ENCODE data around the gene CLTB. TPM values are rescaled to one million over a fixed set of nuclear protein-coding genes. Genes with fewer than 3 reads are reported as not detected.
A peak's percentile ranks its signal among the peaks of the same experiment; 100 is the strongest.

CLTB gene
- total RNA-seq, 1 experiment from 2014 or later, result 354 TPM

DNA sequence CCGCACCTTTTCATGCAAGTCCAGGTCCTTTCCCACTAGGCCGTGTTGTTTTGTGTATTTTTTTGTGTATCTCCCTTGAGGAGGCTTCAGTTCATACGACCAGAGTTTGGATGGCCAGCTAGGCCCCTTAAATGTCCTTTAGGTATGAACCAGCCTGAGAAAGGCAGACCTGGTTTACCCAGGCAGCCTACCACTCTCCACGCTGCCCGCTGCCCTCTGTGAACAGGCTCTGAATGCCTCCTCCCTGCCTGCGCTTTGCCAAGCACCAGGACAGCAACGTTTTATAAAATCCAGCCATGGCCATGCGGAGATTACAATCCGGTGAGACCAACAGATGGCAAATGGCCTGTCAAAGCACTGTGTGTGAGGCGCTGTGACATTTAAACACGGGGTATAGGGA is 626 bp upstream of the CLTB start:
- H4K20me1 ChIP-seq (ENCODE audit: low read length), result peaks cover 10% of the 10 kb centered on the region; the same call in 1 of the 2 replicates
- ATAC-seq (no peak), DNase-seq (no peak)
- peaks cover 42% of the 10 kb centered on the region for H3K79me2 ChIP-seq (ENCODE audit: low read length)
- H3K9me2 ChIP-seq (replicated peaks; ENCODE audit: low read length), result no peaks in the 10 kb centered on the region
- no peak for TF ChIP-seq EZH2 (IDR thresholded peaks at IDR 0.05; ENCODE audit: low read length, unreplicated experiment)
- TF ChIP-seq, protein P1, sequence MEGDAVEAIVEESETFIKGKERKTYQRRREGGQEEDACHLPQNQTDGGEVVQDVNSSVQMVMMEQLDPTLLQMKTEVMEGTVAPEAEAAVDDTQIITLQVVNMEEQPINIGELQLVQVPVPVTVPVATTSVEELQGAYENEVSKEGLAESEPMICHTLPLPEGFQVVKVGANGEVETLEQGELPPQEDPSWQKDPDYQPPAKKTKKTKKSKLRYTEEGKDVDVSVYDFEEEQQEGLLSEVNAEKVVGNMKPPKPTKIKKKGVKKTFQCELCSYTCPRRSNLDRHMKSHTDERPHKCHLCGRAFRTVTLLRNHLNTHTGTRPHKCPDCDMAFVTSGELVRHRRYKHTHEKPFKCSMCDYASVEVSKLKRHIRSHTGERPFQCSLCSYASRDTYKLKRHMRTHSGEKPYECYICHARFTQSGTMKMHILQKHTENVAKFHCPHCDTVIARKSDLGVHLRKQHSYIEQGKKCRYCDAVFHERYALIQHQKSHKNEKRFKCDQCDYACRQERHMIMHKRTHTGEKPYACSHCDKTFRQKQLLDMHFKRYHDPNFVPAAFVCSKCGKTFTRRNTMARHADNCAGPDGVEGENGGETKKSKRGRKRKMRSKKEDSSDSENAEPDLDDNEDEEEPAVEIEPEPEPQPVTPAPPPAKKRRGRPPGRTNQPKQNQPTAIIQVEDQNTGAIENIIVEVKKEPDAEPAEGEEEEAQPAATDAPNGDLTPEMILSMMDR (conservative IDR thresholded peaks at IDR 0.05; ENCODE audit: low read depth, low read length), result no peak
- no peak for TF ChIP-seq EZH2phosphoT487 (IDR thresholded peaks at IDR 0.05; ENCODE audit: borderline replicate concordance, low read length)
- peak overlapping the region; percentile 74 for H3K4me2 ChIP-seq (ENCODE audit: low read length)
- BruUV-seq (replicated peaks), result no TSS peak
- H3K9me3 ChIP-seq (ENCODE audit: low read length), result no peaks in the 10 kb centered on the region
- intact Hi-C loops (cut with micrococcal nuclease), result loop anchor here (1.0 to 2.0 kb wide), 4 partner anchors 31 to 154 kb away; partner anchors contain the start of genes FAF2 and RNF44
- peak overlapping the region; percentile 38; the same call in 1 of the 2 replicates for H3K4me3 ChIP-seq (ENCODE audit: low read length)
- ChIA-PET POLR2A (ENCODE audit: unreplicated experiment) (no interaction called here), CTCF (interaction anchor here (0.6 to 1.7 kb wide), 5 partner anchors 11 to 153 kb away, joined by 3 to 14 read pairs (median 7); partner anchors contain the start of gene FAF2)
- peaks cover 52% of the 10 kb centered on the region for H3K4me1 ChIP-seq (ENCODE audit: insufficient read depth, low read length)
- H3K36me3 ChIP-seq (ENCODE audit: low read depth, low read length), result no peaks in the 10 kb centered on the region
- 0 out of 2 replicates have a peak overlapping the region, but pooled peaks have one; percentile 8 for H3K27ac ChIP-seq (ENCODE audit: low read length)
- no peaks in the 10 kb centered on the region for H3K27me3 ChIP-seq (ENCODE audit: low read length)
- H2AFZ ChIP-seq (ENCODE audit: low read length), result peak overlapping the region; percentile 67
- no peaks in the 10 kb centered on the region for H3F3A ChIP-seq (ENCODE audit: low read length, unreplicated experiment)
- 0 out of 2 replicates have a peak overlapping the region, but pooled peaks have one; percentile 19 for H3K9ac ChIP-seq (ENCODE audit: low read length)

DNA sequence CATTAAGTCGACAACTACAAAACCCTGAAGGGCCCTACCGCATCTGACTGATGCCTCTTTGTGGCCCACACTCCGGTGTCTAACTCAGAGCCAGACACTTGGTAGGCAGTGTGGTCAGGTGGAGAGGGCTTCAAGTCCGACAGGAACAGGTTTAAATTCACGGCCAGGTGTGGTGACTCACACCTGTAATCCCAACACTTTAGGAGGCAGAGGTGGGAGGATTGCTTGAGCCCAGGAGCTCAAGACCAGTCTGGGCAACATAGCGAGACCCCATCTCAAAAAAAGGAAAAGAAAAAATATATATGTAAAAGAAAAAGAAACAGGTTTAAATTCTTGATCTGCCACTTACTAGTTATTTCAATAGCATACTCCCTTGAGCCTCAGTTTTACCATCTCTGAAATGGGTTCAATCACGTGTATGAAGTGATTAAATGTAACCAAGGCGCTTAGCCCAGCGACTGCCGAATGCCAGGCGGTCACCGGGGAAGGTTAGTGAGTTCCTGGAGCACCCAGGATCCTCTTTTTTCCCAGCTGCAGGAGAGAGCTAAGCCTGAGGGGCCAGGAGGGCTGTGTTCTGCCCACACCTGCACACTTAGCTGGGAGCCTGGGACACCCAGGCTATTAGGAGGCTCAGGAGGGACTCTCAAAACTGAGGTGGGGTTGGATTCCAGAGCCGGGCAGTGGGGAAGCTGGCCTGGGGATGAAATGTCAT is 943 bp downstream of the CLTB start:
- Histone ChIP-seq H3F3A (ENCODE audit: low read length, unreplicated experiment) (no peaks in the 10 kb centered on the region), H2AFZ (ENCODE audit: low read length) (peak overlapping the region; percentile 82; the same call in 1 of the 2 replicates), H3K9me2 (replicated peaks; ENCODE audit: low read length) (no peaks in the 10 kb centered on the region), H3K4me1 (ENCODE audit: insufficient read depth, low read length) (peaks cover 68% of the 10 kb centered on the region), H3K4me2 (ENCODE audit: low read length) (peak overlapping the region; percentile 92), H3K4me3 (ENCODE audit: low read length) (peak overlapping the region; percentile 94), H3K9me3 (ENCODE audit: low read length) (no peaks in the 10 kb centered on the region), H3K79me2 (ENCODE audit: low read length) (peaks cover 51% of the 10 kb centered on the region), H3K9ac (ENCODE audit: low read length) (peak overlapping the region; percentile 85), H3K27ac (ENCODE audit: low read length) (peak overlapping the region; percentile 69), H4K20me1 (ENCODE audit: low read length) (peaks cover 16% of the 10 kb centered on the region; the same call in 1 of the 2 replicates), H3K36me3 (ENCODE audit: low read depth, low read length) (no peaks in the 10 kb centered on the region), H3K27me3 (ENCODE audit: low read length) (no peaks in the 10 kb centered on the region)
- intact Hi-C loops (cut with micrococcal nuclease), result loop anchor here (2.0 kb wide), 1 partner anchor 55 kb away; the partner anchor contains the start of gene KIAA1191
- POLR2A ChIA-PET (ENCODE audit: unreplicated experiment), result interaction anchor here (0.6 kb wide), 2 partner anchors 9 to 123 kb away, joined by 3 read pairs; no protein-coding TSS in a partner anchor
- ATAC-seq (no peak), DNase-seq (peak; percentile 67)
- CTCF ChIA-PET, result interaction anchor here (0.6 to 1.4 kb wide), 2 partner anchors 32 to 186 kb away, joined by 4 to 5 read pairs; no protein-coding TSS in a partner anchor
- no peak for TF ChIP-seq EZH2 (IDR thresholded peaks at IDR 0.05; ENCODE audit: low read length, unreplicated experiment)
- TF ChIP-seq, protein P1 (conservative IDR thresholded peaks at IDR 0.05; ENCODE audit: low read depth, low read length), result no peak
- no peak for TF ChIP-seq EZH2phosphoT487 (IDR thresholded peaks at IDR 0.05; ENCODE audit: borderline replicate concordance, low read length)
- BruUV-seq (replicated peaks), result TSS peak; percentile 47
